Measurements from ENCODE around the gene RNF220.
"Not testable (repeated sequence)": the region's sequence is repeated elsewhere in the genome, so short reads cannot be mapped to it uniquely, and the experiment has no call there.

The RNF220 gene

GRCh38 chr1:44549510-44549909 is 144.5 kb downstream of the RNF220 start:
- no peaks in the 10 kb centered on the region for H3K36me3 ChIP-seq (ENCODE audit: control insufficient read depth, insufficient read depth, low read length)
- no peak overlapping the region for H3K9ac ChIP-seq (ENCODE audit: low read depth, low read length)
- H3K9me3 ChIP-seq (ENCODE audit: control insufficient read depth, insufficient read depth, low read length) = no peaks in the 10 kb centered on the region
- no peak overlapping the region for H3K4me3 ChIP-seq (ENCODE audit: low read depth, low read length)
- H3K27me3 ChIP-seq (ENCODE audit: control insufficient read depth, insufficient read depth, low read length) = peaks cover 12% of the 10 kb centered on the region
- H3K4me1 ChIP-seq (ENCODE audit: control insufficient read depth, insufficient read depth, low read length) = peaks cover 8% of the 10 kb centered on the region

GRCh38 chr1:44553127-44553758 is 148.2 kb downstream of the RNF220 start:
- H3K9me3 ChIP-seq (ENCODE audit: control insufficient read depth, insufficient read depth, low read length) = no peaks in the 10 kb centered on the region
- H3K36me3 ChIP-seq (ENCODE audit: control insufficient read depth, insufficient read depth, low read length) = no peaks in the 10 kb centered on the region
- no peaks in the 10 kb centered on the region for H3K4me1 ChIP-seq (ENCODE audit: control insufficient read depth, insufficient read depth, low read length)
- no peak overlapping the region for H3K4me3 ChIP-seq (ENCODE audit: low read depth, low read length)
- no peak overlapping the region for H3K9ac ChIP-seq (ENCODE audit: low read depth, low read length)
- H3K27me3 ChIP-seq (ENCODE audit: control insufficient read depth, insufficient read depth, low read length) = no peaks in the 10 kb centered on the region

GRCh38 chr1:44553771-44554170 is 148.7 kb downstream of the RNF220 start:
- H3K9me3 ChIP-seq (ENCODE audit: control insufficient read depth, insufficient read depth, low read length) = no peaks in the 10 kb centered on the region

GRCh38 chr1:44554706-44555105 is 149.7 kb downstream of the RNF220 start:
- Histone ChIP-seq H3K36me3 (ENCODE audit: control insufficient read depth, insufficient read depth, low read length) (no peaks in the 10 kb centered on the region), H3K4me3 (ENCODE audit: low read depth, low read length) (no peak overlapping the region), H3K9me3 (ENCODE audit: control insufficient read depth, insufficient read depth, low read length) (no peaks in the 10 kb centered on the region), H3K4me1 (ENCODE audit: control insufficient read depth, insufficient read depth, low read length) (no peaks in the 10 kb centered on the region), H3K27me3 (ENCODE audit: control insufficient read depth, insufficient read depth, low read length) (no peaks in the 10 kb centered on the region), H3K9ac (ENCODE audit: low read depth, low read length) (no peak overlapping the region)

More at GRCh38 chr1:44553771-44554170, 148.7 kb downstream of the RNF220 start:
- Histone ChIP-seq H3K36me3 (ENCODE audit: control insufficient read depth, insufficient read depth, low read length) (no peaks in the 10 kb centered on the region), H3K9ac (ENCODE audit: low read depth, low read length) (no peak overlapping the region), H3K4me1 (ENCODE audit: control insufficient read depth, insufficient read depth, low read length) (no peaks in the 10 kb centered on the region), H3K4me3 (ENCODE audit: low read depth, low read length) (no peak overlapping the region), H3K27me3 (ENCODE audit: control insufficient read depth, insufficient read depth, low read length) (no peaks in the 10 kb centered on the region)

- H3K4me3 ChIP-seq (ENCODE audit: low read depth, low read length) = no peak overlapping the region
- no peaks in the 10 kb centered on the region for H3K9me3 ChIP-seq (ENCODE audit: control insufficient read depth, insufficient read depth, low read length)
- peaks cover 2% of the 10 kb centered on the region for H3K27me3 ChIP-seq (ENCODE audit: control insufficient read depth, insufficient read depth, low read length)
- no peak overlapping the region for H3K9ac ChIP-seq (ENCODE audit: low read depth, low read length)
- H3K4me1 ChIP-seq (ENCODE audit: control insufficient read depth, insufficient read depth, low read length) = no peaks in the 10 kb centered on the region
- no peaks in the 10 kb centered on the region for H3K36me3 ChIP-seq (ENCODE audit: control insufficient read depth, insufficient read depth, low read length)
Measured at GRCh38 chr1:44557778-44558177, 152.7 kb downstream of the RNF220 start.

- H3K27me3 ChIP-seq (ENCODE audit: control insufficient read depth, insufficient read depth, low read length) = peaks cover 8% of the 10 kb centered on the region
- no peaks in the 10 kb centered on the region for H3K9me3 ChIP-seq (ENCODE audit: control insufficient read depth, insufficient read depth, low read length)
- H3K4me1 ChIP-seq (ENCODE audit: control insufficient read depth, insufficient read depth, low read length) = no peaks in the 10 kb centered on the region
- H3K4me3 ChIP-seq (ENCODE audit: low read depth, low read length) = no peak overlapping the region
- no peak overlapping the region for H3K9ac ChIP-seq (ENCODE audit: low read depth, low read length)
- H3K36me3 ChIP-seq (ENCODE audit: control insufficient read depth, insufficient read depth, low read length) = no peaks in the 10 kb centered on the region
Measured at GRCh38 chr1:44558883-44559282, 153.8 kb downstream of the RNF220 start.

- no peaks in the 10 kb centered on the region for H3K9me3 ChIP-seq (ENCODE audit: control insufficient read depth, insufficient read depth, low read length)
- H3K4me3 ChIP-seq (ENCODE audit: low read depth, low read length) = no peak overlapping the region
- H3K27me3 ChIP-seq (ENCODE audit: control insufficient read depth, insufficient read depth, low read length) = peaks cover 8% of the 10 kb centered on the region
- H3K9ac ChIP-seq (ENCODE audit: low read depth, low read length) = no peak overlapping the region
- no peaks in the 10 kb centered on the region for H3K36me3 ChIP-seq (ENCODE audit: control insufficient read depth, insufficient read depth, low read length)
- H3K4me1 ChIP-seq (ENCODE audit: control insufficient read depth, insufficient read depth, low read length) = no peaks in the 10 kb centered on the region
Measured at GRCh38 chr1:44559330-44559729, 154.3 kb downstream of the RNF220 start.

GRCh38 chr1:44559913-44560312 is 154.9 kb downstream of the RNF220 start:
- no peak overlapping the region for H3K4me3 ChIP-seq (ENCODE audit: low read depth, low read length)
- H3K4me1 ChIP-seq (ENCODE audit: control insufficient read depth, insufficient read depth, low read length) = no peaks in the 10 kb centered on the region
- H3K27me3 ChIP-seq (ENCODE audit: control insufficient read depth, insufficient read depth, low read length) = peaks cover 8% of the 10 kb centered on the region
- H3K9me3 ChIP-seq (ENCODE audit: control insufficient read depth, insufficient read depth, low read length) = no peaks in the 10 kb centered on the region
- no peak overlapping the region for H3K9ac ChIP-seq (ENCODE audit: low read depth, low read length)
- H3K36me3 ChIP-seq (ENCODE audit: control insufficient read depth, insufficient read depth, low read length) = no peaks in the 10 kb centered on the region

- H3K9me3 ChIP-seq (ENCODE audit: control insufficient read depth, insufficient read depth, low read length); H3K9ac ChIP-seq (ENCODE audit: low read depth, low read length); H3K27me3 ChIP-seq (ENCODE audit: control insufficient read depth, insufficient read depth, low read length); H3K36me3 ChIP-seq (ENCODE audit: control insufficient read depth, insufficient read depth, low read length); H3K4me1 ChIP-seq (ENCODE audit: control insufficient read depth, insufficient read depth, low read length); H3K4me3 ChIP-seq (ENCODE audit: low read depth, low read length): not testable (repeated sequence)
Measured at GRCh38 chr1:44560696-44561095, 155.6 kb downstream of the RNF220 start.

GRCh38 chr1:44565259-44565750 is 160.2 kb downstream of the RNF220 start:
- H3K36me3 ChIP-seq (ENCODE audit: control insufficient read depth, insufficient read depth, low read length) = no peaks in the 10 kb centered on the region
- no peak overlapping the region for H3K9ac ChIP-seq (ENCODE audit: low read depth, low read length)
- H3K4me1 ChIP-seq (ENCODE audit: control insufficient read depth, insufficient read depth, low read length) = no peaks in the 10 kb centered on the region
- no peak overlapping the region for H3K4me3 ChIP-seq (ENCODE audit: low read depth, low read length)
- H3K27me3 ChIP-seq (ENCODE audit: control insufficient read depth, insufficient read depth, low read length) = peaks cover 10% of the 10 kb centered on the region
- H3K9me3 ChIP-seq (ENCODE audit: control insufficient read depth, insufficient read depth, low read length) = no peaks in the 10 kb centered on the region

GRCh38 chr1:44565833-44566232 is 160.8 kb downstream of the RNF220 start:
- Histone ChIP-seq H3K9ac (ENCODE audit: low read depth, low read length) (no peak overlapping the region), H3K9me3 (ENCODE audit: control insufficient read depth, insufficient read depth, low read length) (no peaks in the 10 kb centered on the region), H3K4me1 (ENCODE audit: control insufficient read depth, insufficient read depth, low read length) (no peaks in the 10 kb centered on the region), H3K36me3 (ENCODE audit: control insufficient read depth, insufficient read depth, low read length) (no peaks in the 10 kb centered on the region), H3K27me3 (ENCODE audit: control insufficient read depth, insufficient read depth, low read length) (peaks cover 10% of the 10 kb centered on the region), H3K4me3 (ENCODE audit: low read depth, low read length) (no peak overlapping the region)

GRCh38 chr1:44566281-44567046 is 161.4 kb downstream of the RNF220 start:
- no peaks in the 10 kb centered on the region for H3K9me3 ChIP-seq (ENCODE audit: control insufficient read depth, insufficient read depth, low read length)
- H3K36me3 ChIP-seq (ENCODE audit: control insufficient read depth, insufficient read depth, low read length) = no peaks in the 10 kb centered on the region
- H3K4me1 ChIP-seq (ENCODE audit: control insufficient read depth, insufficient read depth, low read length) = no peaks in the 10 kb centered on the region
- H3K27me3 ChIP-seq (ENCODE audit: control insufficient read depth, insufficient read depth, low read length) = peaks cover 10% of the 10 kb centered on the region
- no peak overlapping the region for H3K9ac ChIP-seq (ENCODE audit: low read depth, low read length)
- H3K4me3 ChIP-seq (ENCODE audit: low read depth, low read length) = no peak overlapping the region

Measured in iPS-15b (cell line).